Islet precursor cell (in vitro differentiated cells): ENCODE results near the gene MEIS1.
A peak's percentile ranks its signal among the peaks of the same experiment; 100 is the strongest.

Experiments used
- DNase-seq: peaks from one replicate; pipeline ENCODE4 v3.0.0-alpha.2; 2018

MEIS1 gene

DNA sequence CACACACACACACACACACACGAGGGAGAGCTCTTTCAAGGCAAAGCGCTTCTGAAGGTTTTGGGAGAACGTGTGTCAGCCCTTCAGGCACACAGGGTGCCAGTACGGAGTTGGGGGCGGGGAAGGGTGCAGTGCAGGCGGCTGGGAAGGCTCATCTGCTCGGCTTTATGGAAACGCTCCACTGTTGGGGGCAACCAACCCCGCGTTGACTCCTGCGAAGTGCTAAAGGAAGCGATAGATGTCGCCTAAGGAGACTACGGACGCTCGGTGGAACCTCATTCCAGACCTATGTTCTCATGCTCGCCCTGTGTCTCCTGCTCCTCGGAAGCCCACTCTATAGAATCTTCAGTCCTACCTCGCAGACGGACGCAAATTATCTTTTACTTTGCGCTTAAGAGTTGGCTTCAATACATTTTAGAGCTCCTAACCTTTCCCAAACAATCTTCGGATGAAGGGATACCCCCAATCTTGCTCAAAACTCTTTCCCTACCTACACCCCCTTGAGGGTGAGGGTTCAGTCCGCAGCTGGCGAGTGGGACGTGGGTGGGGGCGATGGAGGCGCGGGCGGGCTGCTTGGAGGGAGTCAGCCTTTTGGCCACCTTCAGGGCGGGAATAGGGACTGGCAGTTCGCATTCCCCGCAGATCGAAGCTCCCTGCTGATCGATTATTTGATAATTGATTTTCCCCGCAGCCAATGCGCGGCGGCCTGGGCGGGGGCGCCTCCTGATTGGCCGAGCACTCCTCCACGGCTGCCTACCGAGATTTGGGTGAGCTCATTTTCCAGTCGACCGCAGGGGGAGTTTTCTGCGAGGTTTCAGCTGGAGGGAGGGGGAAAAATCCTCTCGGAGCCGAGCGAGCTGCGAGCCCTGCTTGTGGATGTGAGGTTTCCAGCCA lies 1.9 kb upstream of the MEIS1 start:
- DNase-seq, result peak; percentile 98

DNA sequence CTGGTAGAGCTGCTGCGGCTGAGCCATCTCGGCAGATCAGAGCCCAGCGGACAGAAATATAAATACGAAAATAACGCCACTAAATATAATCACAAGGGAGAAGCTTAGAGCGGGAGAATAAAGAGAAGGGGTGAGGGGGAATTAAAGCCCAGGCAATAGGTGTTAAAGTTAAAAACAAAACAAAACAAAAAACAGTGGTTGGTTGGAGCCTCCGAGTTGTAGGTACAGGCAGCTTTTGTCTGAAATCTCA lies 1.3 kb upstream of the MEIS1 start:
- no peak for DNase-seq

DNA sequence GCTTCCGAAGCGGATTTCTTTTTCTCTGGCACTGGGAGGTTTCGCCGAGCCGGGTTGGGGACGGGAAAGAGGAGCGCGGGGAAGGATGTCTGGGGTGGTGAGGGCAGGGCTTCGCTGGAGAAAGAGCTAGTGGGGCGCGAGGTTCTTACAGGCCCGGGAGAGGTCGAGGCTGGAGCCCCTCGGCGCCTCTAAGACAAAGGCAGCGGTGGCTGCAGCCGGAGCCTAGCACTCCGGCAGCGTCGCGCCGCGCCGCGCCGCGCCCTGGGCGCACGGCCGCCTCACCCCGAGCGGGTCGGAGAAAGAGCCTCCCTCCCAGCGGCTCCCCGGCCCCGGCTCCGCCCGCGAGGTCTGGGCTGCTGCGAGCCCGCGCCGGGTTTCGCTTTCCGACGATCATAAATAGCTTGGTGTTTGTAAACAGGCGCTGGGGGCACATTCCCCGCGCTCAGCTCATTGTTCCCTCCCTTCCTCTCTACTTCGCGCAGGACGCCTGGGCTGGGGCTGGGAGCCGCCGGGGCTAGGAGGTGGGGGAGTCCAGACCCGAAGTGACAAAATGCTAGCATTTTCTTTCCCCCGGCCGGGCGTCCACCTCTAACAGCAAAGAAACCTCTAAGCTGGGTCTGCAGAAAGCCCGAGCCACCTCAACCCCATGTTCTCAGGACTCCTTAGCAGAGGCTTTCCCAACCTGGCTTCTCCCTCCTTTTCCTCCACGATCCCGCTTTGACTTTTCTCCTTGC lies 813 bp upstream of the MEIS1 start:
- DNase-seq, result peak; percentile 91

DNA sequence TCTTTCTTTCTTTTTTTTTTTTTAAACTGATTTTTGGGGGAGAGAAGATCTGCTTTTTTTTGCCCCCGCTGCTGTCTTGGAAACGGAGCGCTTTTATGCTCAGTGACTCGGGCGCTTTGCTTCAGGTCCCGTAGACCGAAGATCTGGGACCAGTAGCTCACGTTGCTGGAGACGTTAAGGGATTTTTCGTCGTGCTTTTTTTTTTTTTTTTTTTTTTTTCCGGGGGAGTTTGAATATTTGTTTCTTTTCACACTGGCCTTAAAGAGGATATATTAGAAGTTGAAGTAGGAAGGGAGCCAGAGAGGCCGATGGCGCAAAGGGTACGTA lies 587 bp downstream of the MEIS1 start:
- no peak for DNase-seq

DNA sequence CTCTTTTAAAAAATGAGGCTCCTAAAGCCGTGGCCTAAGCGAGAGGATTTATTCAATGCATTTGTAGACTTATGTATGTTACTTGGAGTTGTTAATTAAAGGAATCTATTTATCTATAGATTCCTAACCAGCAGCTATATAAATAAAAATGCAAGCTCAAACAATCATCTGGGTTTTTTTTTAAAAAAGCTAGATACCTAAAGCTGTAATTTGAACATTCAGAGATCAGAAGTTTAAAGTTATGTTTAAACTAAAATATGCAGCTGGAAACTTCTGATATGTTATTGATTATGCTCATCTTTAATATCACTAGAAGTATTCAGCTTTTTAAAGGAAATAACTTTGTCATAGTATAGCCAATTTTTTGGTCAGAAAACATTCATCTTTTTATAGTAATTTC lies 1.0 kb downstream of the MEIS1 start:
- DNase-seq, result no peak

DNA sequence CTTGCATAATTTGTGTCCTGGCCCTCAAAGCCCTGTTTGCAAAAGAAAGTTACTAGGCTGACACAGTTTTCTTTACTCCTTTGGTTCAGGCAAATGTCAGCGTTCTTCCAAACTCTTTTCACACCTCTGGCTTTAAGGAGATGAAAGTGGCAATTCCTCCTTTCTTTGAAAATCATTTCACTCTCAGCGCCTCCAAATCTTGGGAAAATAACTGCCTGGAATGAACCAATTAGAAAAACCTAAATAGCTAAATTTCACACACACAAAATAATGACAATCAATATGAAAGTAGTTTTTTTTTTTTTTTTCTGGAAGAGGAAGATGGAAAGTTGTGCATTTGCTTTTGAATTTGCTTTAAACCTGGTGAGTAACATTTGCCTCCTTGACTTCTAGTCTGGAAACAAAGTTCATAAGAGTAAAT lies 1.7 kb downstream of the MEIS1 start:
- no peak for DNase-seq

DNA sequence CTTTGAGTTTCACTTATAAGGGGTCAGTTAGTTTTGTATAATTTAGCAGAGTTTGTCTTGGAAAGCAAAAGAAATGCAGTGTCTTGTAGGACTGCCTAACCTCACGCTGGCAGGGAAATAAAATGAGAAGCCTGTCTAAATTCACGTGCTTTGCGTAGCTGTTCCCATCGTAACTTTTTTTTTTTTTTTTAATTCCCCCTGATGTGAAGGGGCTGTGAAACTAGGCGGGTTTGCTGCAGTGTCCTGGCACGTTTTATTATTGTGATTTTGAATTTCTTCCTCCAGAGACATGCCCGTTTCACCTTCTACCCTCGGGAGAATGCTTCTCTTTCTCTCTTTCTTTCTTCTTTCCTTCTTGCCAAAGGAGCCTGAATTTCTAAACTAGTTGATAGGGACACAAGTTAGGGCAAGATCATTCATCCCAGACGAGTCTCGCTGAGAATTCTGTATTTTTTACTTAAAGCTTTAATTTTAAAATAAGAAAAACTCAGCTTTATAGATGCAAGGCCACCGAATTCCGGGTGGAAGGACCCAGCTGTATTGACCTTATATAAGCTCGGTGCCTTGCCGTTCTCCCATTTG lies 2.3 kb downstream of the MEIS1 start:
- DNase-seq, result no peak

DNA sequence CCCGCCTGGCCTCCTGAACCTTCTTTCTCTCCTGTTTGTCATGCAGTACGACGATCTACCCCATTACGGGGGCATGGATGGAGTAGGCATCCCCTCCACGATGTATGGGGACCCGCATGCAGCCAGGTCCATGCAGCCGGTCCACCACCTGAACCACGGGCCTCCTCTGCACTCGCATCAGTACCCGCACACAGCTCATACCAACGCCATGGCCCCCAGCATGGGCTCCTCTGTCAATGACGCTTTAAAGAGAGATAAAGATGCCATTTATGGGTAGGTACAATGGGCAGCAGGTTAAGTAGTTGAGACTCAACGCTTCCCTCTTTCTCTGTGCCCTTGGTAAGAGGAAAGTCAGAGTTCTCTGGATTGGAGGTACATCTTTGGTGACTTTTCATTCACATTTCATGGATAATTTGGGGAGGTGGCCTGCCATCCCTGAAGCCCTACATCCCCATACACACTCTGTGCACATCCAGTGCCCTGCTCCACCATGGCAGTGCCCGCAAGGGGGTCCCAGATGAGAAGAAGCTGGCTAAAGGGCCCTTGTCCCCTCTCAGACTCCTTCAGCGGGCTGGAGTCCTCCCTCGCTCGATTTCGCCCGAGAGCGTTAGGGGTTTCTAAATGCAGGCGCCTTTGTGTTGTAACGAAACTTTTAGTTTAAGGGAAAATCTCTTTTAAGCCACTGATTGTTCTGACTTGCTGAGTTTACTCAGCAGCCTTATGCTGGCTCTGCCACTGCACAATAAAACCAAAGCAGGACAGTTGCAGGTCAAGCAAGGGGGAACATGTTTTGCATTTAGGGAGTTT lies 3.0 kb downstream of the MEIS1 start:
- DNase-seq, result no peak

DNA sequence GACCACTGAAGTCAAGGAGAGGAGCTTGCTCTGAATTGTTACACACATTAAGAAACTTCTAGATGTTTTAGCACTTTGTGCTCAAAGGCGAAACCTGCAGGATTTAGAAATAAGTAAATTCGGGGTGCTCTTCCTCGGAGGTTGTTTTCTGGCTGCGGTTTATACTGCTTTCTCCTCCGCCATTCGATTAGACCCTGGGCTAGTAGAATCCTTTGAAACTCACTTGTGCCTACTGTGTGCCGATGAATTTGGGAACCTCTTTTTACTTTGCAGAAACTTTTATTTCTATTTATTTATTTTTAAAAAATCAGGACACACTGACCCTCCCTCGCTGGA lies 3.5 kb downstream of the MEIS1 start:
- DNase-seq, result no peak

DNA sequence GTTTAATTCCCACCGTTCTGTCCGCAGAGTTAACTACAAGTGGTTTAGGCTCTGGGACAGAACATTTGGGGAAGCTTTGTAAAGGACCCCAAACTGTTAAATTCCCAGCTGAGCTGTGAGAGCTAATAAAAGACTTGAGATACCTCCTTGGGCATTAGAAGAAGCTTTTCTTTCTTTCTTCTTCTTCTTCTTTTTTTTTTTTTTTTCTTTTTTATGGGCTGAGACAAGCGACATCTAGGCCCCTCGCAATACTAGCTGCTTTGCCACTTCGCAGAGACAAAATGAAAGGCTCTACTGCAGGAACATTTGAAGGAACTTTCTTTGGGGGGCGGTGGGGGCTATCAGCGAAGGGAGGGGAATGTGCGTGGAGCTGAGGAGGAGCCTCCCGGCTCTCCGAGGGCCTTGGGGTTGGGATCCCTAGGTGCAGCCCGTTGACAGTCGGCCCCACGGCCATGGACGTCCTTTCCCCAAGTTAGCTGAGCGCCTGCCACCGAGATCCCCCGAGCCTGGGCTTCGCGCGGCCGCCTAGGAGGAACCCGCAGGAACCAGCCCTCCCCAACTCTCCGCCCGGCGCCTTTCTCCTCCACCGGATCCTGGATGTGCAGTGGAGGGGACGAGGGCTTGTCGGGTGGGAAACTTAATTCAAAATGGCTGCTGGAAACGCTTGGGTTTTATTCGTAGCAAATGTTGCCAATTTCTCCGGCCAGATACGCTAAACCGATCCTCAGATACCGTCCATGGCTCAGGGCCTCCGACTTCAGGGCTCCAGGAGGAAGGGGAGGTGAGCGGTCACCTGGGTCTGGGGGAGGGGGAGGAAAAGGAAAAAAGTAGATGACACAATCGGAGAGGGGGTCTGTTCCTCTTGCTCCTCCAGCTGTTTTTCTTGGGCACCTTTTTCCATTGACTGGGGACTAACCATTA lies 4.2 kb downstream of the MEIS1 start:
- peak; percentile 69 for DNase-seq

DNA sequence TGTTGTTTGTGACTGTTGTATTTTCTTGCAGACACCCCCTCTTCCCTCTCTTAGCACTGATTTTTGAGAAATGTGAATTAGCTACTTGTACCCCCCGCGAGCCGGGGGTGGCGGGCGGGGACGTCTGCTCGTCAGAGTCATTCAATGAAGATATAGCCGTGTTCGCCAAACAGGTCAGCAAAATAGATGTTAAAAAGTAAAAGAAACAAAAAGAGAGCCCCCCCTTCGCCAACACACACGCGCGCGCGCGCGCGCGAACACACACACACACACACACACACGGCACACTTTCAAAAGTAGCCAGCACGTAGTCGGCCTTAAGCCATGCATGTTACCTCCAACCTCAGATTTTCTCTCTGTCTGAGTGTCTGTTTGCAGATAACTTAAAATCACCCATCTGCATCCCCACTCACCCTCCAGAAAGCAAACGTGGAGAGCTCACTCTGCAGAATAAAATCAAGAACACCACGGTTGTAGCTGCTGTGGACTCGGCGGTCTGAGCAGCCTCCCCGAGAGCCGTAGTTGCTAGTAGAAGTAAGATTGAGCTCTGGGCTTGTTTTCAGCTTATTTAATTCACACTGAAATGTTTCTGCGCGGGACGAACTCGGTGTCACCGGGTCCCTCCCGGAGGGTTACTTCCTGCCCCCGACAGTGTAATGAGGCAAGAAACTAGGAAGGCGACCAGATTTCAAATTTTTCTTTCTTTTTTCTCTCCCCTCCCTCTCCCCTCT lies 5.1 kb downstream of the MEIS1 start:
- DNase-seq, result no peak

DNA sequence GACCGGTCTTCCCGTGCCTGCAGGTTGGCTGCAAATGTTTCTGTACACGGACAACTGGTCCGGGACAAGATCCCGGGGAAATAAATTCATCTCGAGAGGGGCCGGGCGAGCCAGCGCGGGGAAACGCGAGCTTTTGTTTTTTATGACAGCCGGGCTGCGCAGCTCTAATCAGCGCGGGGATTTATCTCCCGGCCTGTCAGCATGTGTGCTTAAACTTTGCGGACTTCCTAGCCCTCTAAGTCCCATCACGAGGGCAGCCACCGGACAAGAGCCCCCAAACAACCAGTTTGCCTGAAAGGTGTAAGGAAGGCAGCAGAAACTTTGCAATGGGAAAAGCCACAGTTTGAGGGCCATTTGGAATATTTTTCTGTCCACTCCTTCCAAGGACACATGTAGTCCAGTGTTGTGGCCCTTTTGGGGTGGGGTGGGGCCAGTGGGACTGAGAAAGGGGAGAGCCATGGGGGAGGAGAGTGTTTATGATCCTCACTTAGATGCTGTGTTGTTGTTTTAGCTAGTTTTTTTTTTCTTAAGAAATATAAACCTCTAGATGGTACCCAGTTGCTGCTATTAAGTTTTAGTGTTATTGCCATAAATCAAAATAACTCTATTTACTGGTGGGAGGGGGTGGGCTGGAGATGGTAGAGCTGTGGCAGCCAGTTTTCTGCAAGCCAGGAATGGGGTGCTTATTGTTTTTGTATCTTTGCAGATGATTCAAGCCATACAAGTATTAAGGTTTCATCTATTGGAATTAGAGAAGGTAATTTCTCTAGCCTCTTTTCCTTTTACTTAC lies 6.0 kb downstream of the MEIS1 start:
- DNase-seq, result peak; percentile 62

DNA sequence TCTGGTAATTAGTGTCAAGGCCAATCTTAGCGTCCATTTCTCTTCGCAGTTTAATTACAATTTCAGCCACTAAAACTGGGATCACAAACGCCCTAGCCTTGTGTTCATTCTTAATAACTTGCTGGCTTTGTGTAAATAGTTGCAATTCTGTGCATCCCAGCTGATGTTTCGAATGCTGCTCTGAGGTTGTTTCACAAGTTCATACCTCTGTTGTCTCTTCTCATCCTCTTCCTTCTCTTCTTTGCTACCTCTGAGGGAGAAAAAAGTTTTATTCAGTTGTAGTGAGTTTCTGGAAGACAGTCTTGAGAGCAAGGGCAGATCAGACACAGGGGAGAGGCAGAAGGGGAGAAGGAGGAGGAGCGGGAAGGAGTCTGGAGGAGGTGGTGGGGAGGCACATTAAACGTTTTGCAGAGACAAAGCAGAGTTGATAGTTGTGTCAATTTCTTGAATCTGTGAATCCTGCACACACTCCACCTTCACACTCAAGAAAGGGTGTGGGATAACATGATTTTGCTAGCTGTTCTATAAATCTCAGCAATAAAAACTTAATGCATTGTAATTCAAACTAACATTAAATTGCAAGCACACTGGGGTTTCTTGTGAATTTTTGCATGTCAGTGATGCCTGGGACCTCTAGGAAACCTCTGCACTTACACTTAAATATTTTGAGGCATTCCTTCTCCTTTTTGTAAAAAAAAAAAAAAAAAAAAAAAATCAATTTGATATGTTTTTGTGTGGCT lies 6.8 kb downstream of the MEIS1 start:
- DNase-seq, result no peak

DNA sequence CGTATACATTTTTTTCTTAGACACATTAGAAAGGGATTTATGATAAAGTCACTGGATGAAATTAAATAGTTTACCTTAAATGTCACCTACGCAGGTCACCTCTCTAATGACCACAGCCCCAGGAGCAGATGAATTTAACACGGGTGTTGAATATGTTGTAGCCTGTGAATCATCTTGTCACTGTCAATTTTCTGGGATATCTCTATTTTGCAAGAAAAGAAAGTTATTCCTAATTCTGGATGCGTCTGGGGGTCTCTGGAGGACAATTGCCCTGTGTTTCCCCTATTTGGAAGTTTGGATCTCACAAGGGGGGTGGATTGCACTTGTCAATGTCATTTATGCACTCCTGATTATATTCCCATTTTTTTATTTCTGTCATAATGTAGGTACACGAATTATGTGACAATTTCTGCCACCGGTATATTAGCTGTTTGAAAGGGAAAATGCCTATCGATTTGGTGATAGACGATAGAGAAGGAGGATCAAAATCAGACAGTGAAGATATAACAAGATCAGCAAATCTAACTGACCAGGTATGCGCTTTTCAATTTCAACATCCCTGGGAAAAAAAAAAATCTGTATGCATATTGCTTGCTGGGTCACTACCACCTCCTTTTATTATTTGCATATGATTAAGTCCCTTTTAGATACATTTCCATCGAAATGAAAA lies 7.7 kb downstream of the MEIS1 start:
- no peak for DNase-seq

DNA sequence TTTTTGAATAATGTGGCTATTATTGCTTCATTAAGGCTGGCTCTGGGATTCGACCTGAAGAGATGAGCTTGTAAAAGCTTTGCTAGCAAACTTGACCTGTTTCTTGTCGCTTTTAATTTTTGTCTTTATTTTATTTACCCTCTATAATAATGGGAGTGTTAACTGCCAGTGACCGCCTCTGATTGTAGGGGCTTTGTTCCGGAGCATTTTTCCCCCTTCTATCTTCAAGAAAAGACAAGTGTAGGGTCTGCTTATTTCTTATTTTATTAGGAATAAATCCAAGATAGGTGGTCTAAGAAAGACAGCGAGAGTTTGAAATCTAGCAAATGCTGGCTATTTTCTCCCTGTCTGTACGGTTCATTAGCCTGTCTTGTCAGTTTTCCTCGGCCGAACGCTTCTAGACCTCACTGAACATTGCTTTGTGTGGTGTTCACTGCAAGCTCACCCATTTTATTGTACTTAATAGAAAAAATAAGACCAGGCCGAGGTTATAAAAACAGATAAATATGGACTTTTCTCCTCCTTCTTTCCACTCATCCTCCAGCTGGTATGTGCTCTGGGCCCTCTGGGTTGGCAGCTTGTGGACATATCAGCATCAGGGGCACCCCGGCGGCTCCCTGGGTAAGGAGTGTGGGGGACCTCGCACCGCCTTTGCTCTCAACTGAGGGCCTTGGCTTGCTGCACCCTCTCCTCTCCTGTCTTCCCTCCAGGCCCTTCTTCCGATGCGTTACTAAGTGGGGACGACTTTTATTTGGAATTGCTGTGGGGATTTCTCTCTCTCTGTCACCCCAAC lies 8.5 kb downstream of the MEIS1 start:
- DNase-seq, result no peak

DNA sequence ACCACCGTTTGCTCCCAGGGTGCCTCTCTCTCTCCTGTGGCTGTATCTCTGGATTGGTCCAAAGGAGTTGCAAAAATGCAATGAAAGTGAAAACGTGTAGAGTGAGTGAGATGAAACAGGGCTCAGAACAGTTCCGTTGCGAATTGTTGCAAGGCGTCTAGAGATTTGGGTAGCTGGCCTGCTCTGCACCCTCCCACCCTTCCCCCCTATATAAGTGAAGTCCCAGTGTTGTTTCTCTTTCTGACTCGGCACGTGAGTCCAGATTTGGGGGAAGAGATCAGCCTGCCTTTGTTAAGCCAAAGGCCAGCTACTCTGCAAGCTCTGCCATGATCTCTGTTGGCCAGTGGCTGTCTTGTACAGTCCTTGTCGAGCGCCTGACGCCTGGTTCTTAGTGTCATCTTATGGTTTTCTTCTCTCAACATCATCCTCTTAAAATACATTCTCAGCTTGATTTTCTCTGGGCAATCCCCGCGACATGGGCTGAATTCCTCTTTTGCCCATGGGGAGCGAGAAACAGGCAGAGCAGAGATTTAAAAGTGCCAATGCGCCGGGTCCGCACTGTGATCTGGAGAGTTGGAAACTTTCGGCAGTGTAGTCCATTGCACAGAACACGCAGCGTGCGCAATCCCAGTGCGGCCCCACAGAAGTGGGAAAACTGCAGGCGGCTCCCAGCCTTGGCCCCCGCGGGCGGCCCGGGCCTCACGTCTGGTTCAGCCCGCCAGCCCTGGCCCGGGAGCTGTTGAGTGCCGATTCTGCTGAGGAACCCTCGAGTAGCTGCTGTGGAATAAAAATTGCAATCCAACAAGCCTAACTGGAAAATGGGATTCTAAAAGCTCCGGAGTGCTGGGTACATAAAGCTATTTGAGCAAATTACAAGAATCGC lies 9.3 kb downstream of the MEIS1 start:
- DNase-seq, result peak; percentile 76

DNA sequence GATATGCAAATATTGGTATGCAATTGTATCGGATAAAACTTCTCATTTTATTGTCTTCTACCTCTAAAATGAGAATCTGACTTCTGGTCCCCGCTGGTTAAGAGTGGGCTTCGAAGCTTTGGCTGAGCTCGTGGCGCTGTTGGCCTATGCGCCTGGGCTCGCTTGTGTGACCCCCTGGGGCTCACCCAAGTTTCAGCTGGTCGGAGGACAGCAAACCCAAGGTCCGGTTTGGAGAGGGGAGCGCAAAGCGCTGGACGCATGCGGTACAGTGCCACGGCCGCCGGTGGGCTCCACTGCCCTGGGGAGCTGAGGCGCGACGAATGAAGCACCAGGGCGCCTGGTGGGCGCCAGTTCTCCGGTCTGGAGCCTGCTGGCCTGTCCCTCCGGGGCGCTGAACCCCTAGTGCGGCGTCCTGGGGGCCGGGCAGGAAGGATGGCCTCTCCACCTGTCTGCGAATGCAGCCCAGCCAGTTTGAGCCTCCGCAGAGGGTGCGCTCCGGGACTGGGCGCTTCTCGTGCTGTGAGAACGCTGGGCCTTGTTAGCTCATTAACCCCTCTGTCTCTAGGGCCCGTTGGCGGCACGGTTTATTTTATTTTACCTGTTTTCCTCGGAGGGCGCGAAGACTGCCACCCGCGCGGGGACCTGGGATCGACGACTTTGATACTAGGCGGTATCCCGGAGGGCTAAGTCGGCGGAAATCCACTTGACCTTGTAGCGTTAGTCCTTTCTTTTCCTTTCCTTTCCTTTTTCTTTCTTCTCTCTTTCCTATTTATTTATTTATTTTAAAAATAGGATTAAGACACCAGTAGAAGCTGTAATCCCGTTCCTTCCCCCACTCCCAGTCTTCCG lies 10.4 kb downstream of the MEIS1 start:
- peak; percentile 72 for DNase-seq
